Lung microvascular endothelial cell (primary cell): ENCODE results near the gene OR5K1. TPM values are rescaled to one million over a fixed set of nuclear protein-coding genes. Genes with fewer than 3 reads are reported as not detected.

Experiments used
- DNase-seq, 2 donors: peaks; one replicate each; pipeline versions ENCODE4 v3.0.0 to v3.0.0-alpha.2; 2010; ENCODE audit warnings: low read depth in 2 of 2
- total RNA-seq: library from RNA; depleted of rRNA; stranded (reverse); fragments of >200 nt; gene quantifications from 2 replicates; pipeline ENCODE4 v1.2.1, GENCODE V29; 2014

OR5K1 gene
- total RNA-seq, 1 donor from 2014 or later = not detected

DNA sequence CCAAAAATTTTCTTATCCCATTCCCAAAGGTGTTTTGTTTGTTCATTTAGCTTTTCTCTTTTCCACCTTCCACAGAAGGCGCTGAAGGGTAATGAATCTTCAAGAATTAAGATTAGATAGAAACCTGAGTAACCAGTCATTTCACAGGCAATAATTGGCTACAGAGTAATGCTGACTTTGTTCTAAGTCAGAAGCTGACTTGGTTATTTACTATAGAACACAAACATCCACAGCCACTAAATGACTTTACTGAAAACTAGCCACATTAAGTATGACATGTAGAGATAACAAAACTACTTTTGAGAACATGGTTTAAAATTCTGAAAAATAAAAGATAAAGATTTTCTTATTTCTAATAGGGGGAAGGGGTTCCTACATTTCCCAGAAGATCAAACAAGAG, 51.9 kb downstream of the OR5K1 start:
- no peak for DNase-seq

DNA sequence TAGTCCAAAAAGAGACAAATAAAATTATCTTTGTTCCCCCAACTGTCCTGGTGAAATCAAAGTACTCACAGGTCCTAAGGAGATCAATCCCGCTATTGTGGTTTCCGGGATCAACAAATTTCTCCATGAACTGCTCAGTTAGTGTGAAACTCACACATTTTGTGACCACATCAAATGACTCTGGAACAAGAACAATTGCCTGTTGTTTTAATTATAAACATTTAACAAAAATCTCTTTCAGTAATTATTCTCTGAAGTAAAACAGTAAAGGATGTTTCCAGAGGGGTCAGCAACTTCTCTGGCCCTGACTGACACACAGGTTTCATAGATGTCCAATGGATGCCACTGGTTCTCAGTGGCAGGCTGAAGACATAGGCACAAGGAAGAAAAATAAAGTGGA, 55.8 kb downstream of the OR5K1 start:
- no peak for DNase-seq

DNA sequence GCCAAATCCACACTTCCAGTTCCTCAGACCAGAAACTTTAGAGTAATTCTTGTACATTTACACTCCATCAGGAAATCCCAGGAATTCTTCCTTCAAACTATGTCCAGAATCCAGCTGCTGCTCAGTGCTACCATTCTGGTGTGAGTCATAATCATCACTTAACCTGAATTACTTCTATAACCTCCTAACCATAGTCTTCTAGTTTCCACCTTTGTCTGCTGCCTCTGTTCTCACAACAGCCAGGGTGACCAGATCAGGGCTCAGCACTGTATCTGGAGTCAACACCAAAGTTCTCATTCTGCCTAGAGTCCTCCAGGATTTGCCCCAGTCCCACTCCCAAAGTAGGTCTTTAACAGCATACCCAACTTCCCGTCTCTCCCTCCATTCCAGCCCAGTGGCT, 56.4 kb downstream of the OR5K1 start:
- DNase-seq = no peak

DNA sequence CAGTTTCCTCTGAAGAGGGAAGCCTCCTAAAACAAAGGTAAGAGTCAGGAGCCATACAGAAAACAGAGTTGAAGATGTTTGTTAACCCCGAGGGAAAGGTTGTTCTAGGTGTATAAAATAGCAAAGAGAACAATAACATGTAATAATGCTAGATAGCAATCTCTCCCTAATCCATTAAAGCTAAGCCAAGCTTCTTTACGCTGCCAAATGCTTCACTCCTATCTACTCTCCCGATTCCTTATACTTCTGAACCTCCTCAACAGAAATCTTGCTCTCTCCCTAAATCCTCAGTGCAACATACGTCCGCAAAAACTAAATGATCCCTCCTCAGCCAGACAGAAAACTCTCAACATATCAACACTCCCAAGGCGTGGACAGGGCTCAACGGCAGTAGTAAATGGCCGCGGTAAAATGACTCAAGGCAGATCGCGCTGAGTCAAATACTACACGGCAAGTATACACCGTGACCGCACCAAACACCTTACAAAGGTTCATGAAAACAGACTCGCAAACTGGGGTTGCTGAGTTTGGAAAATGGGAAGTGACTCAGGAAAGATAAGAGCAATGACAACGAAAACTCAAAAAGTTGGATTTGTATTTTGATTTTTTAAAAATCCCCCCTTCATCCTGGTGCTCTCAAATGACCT, 59.0 kb downstream of the OR5K1 start:
- peak; percentile 53 to 73 for DNase-seq

Other genes with a start within 250 kb of the OR5K1 start
- not detected in 2 replicates for gene OR5H6, start 199.0 kb upstream of the OR5K1 start, total RNA-seq
- not detected in 2 replicates for gene OR5H2, start 180.7 kb upstream of the OR5K1 start, total RNA-seq
- gene OR5K4, start 109.3 kb upstream of the OR5K1 start, total RNA-seq = not detected in 2 replicates
- gene OR5K3, start 72.5 kb upstream of the OR5K1 start, total RNA-seq = not detected in 2 replicates
- not detected in 2 replicates for gene OR5K2, start 34.5 kb downstream of the OR5K1 start, total RNA-seq
- 76.7 and 141 TPM in 2 replicates for gene CLDND1, start 59.7 kb downstream of the OR5K1 start, total RNA-seq
- not detected in 2 replicates for gene GPR15, start 68.8 kb downstream of the OR5K1 start, total RNA-seq
- gene CPOX, start 130.4 kb downstream of the OR5K1 start, total RNA-seq = 15.7 and 16.9 TPM in 2 replicates